Stimulated activated CD4-positive, alpha-beta T cell treated with anti-CD3 and anti-CD28 coated beads, Interleukin-1b, Interleukin-23, amount 100 ng/mL, for 4 hours (primary cell): Measurements from ENCODE around the gene TAPBPL.
"Not testable (repeated sequence)": the region's sequence is repeated elsewhere in the genome, so short reads cannot be mapped to it uniquely, and the experiment has no call there.

Experiments used
- DNase-seq, 2 donors: peaks; one replicate each; pipeline ENCODE4 v3.0.0-alpha.2; 2020; ENCODE audit warnings: low read depth in 2 of 2

Gene TAPBPL

DNA sequence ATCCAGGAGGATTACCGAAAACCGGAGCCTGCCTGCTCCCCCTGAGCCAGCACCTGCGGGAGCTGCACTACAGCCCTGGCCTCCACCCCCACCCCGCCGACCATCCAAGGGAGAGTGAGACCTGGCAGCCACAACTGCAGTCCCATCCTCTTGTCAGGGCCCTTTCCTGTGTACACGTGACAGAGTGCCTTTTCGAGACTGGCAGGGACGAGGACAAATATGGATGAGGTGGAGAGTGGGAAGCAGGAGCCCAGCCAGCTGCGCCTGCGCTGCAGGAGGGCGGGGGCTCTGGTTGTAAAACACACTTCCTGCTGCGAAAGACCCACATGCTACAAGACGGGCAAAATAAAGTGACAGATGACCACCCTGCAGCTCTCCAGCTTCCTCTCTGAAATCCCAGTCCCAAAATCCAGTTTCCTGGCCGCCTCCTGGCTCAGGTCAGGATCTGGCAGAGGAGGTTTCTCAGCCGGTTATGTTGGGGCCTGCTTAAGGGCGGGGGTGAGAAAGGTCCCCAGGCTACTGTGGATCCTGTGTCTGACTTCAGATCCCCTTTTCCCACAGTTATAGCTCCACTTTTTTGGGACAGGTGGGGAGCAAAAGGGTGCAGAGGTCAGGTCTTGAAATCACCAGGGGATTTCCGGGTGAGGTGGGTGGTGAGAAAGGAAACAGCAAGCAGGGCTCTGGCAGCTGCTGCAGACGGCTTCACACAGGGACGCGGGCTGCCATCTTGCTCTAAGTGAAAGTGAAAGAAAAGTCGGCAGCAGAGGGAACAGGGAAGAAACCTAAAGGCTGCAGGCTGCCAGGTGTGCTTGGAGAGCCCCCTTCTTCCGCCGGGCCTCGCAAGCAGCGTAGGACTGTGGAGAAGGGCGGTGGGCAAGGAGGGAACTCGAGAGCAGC is at the start of gene TAPBPL:
TAPBPL (plus strand) TSS at position 695 of the 897 bp plus-strand sequence. CDS start 207 bp downstream, outside the sequence.
- peak; percentile 62 to 68 for DNase-seq

DNA sequence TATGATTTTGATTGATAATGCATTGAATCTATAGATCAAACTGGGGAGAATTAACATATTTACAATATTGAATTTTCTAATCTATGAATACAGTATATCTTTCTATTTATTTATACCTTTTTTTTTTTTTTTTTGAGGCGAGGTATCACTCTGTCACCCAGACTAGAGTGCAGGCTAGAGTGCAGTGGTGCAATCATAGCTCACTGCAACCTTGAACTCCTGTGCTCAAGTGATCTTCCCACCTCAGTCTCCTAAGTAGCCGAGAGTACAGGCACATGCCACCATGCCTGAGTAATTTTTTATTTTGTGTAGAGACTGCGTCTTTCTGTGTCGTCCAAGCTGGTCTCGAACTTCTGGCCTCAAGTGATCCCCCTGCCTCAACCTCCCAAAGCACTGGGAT is 47.5 kb upstream of the TAPBPL start:
- no peak for DNase-seq

DNA sequence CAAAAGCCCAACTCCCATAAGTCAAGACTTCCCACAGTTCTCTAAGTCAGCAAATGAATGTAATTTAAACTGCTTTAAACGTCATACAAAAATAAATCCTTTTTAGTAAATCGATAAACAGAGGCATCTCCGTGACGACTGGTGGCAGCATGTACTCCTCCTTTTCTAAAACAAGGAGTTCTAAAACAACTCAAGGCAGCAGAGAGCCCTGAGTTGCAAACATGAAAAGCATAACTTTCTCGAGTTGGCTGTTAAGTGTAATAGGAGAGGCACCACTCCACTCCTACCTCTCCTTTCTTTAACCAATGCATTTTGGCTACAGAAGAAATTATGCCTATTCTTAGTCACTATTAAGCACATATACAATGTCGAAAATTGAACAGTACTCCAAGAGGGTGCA is 45.9 kb upstream of the TAPBPL start:
- DNase-seq, result no peak

- DNase-seq, result no peak
Measured at GRCh38 chr12:6407236-6407954, 44.4 kb upstream of the TAPBPL start.

GRCh38 chr12:6416596-6416995 is 35.2 kb upstream of the TAPBPL start:
- DNase-seq, result no peak

DNA sequence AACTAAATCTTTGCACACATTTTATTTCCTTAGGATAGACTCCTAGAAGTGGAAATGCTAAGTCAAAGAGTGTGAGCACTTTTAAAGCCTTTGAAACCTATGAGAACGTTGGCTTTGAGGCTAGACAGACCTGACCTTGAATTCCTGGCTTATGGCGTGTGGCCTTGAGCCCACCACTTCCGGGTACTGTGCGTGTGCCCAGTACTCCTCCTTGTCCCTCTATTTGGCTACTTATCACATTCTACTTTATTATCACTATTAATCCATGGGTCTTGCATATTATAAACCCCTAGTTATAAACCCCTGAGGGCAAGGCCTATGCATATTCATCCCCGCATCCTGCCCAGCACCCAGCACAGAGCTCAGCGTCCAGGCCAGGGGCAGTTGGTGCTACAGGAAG is 33.0 kb upstream of the TAPBPL start:
- DNase-seq, result no peak

DNA sequence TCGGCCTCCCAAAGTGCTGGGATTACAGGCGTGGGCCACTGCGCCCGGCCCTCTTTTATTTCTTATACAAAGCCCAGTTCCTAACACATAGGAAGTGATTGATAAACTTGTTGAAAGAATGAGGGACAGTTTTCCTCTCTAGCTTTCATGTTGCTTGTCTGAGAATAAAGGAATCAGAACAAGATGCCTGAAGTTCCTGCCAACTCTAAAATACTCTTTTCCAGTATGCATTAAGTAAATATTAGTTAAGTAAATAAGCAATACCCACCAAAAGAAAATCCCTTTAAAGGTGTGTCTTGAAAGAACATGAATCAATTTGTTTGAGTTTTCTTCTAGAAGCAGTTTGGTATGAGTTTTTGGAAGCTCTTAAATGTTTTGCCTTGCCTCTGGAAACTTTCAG is 31.5 kb upstream of the TAPBPL start:
- no peak for DNase-seq

DNA sequence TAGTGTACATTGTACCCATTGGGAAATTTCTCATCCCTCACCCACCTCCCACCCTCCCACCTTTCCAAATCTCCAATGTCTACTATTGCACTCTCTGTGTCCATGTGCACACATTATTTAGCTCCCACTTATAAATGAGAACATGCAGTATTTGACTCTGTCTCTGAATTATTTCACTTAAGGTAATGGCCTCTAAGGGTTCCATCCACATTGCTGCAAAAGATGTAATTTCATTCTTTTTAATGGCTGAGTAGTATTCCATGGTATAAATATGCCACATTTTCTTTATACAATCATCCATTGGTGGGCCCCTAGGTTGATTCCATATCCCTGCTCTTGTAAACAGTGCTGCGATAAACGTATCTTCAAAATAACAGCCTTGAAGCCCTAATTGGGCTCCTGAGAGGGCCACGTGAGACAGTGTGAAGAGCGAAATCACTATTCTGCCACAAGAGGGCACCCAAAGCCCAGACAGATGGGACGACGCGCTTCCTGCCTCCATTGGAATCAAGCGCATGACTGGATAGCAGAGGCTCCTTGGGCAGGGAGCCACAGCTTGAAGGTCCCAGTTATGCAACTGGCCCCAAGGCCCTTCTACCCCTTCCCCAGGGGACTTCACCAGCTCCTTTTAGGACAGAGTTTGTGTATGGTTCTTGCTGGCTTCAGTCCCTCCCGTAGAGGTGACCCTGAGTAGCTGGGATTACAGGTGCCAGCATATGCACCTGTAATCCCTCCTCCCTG is 28.4 kb upstream of the TAPBPL start:
- DNase-seq, result peak in 1 of 2 donors; percentile 68

- no peak for DNase-seq
Measured at GRCh38 chr12:6424008-6424347, 27.9 kb upstream of the TAPBPL start.

GRCh38 chr12:6424866-6425265 is 27.0 kb upstream of the TAPBPL start:
- DNase-seq, result no peak

DNA sequence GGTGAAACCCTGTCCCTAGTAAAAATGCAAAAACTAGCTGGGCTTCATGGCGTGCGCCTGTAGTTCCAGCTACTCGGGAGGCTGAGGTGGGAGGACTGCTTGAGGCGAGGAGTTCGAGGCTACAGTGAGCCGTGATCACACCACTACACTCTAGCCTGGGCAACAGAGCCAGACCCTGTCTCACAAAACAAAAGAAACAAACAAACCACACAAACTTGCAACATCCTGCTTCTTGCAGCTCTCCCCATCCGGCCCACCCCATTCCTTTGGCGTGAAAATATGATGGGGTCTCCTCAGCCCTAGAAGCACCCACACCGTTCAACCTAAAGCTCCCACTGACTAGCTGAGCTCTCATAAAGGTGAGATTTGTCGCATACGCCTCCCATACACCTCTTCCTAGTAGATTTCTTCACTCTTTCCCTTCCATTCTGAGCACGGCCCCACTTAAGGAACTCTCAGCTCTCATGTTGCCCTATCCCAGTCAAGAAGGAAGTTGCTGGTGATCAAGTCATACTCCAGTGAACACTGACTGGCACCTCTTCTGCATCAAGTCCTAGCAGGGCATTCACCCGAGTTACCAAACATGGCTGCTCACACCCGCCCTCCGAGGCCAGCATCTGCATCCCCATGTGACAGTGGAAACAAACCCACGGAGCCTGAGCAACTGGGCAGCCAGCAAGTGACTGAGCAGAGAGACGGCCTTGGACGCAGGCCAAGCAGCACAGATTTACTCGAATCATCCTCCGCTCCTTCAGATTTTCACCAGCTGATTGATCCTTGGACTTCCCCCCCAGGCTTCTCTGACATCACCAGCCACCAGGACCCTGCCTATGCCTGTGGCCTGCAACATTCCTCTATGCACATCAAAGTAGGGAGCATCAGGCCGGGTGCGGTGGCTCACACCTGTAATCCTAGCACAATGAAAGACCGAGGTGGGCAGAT is 26.0 kb upstream of the TAPBPL start:
- DNase-seq, result no peak

DNA sequence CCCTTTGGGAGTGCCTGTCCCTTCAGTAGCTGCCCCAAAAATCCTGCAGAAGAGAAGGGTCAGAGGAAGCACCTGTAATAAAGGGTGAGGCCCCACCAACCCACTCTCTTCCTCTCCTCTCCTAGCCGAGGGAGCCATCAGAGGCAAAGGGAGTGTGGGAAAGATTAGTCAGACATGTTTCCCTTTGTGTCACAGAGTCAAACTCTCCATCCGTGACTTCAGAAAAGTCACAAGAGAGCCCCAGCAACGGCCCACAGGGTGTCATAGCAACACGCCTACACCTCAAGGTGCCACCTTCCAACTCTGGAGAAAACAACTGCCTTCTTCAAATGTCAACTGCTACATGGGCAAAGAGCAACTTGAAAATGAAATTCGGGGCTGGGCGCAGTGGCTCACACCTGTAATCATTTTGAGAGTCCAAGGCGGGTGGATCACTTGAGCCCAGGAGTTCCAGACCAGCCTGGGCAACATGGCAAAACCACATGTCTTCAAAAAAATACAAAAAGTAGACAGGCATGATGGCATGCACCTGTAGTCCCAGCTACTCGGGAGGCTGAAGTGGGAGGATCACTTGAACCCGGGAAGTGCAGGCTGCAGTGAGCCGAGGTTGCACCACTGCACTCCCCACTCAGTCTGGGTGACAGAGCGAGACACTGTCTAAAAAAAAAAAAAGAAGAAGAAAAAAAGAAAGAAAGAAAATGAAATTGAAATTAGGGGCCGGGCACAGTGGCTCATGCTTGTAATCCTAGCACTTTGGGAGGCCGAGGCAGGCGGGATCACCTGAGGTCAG is 24.8 kb upstream of the TAPBPL start:
- peak; percentile 82 to 92 for DNase-seq

GRCh38 chr12:6427796-6428195 is 24.0 kb upstream of the TAPBPL start:
- not testable (repeated sequence) for DNase-seq

DNA sequence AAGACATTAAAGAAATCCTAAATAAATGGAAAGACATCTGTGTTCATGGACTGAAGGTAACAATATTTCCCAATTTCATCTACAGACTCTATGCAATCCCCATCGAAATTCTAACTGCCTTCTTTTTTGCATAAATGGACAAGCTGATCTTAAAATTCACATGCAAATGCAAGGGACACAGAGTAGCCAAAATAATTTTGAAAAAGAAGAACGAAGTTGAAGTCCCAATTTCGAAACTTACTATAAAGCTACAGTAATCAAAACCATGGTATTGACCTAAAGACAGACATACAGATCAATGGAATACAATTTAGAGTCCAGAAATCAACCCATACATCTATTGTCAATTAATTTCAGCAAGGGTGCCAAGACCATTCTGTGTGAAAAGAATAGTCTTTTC is 23.5 kb upstream of the TAPBPL start:
- DNase-seq, result no peak

DNA sequence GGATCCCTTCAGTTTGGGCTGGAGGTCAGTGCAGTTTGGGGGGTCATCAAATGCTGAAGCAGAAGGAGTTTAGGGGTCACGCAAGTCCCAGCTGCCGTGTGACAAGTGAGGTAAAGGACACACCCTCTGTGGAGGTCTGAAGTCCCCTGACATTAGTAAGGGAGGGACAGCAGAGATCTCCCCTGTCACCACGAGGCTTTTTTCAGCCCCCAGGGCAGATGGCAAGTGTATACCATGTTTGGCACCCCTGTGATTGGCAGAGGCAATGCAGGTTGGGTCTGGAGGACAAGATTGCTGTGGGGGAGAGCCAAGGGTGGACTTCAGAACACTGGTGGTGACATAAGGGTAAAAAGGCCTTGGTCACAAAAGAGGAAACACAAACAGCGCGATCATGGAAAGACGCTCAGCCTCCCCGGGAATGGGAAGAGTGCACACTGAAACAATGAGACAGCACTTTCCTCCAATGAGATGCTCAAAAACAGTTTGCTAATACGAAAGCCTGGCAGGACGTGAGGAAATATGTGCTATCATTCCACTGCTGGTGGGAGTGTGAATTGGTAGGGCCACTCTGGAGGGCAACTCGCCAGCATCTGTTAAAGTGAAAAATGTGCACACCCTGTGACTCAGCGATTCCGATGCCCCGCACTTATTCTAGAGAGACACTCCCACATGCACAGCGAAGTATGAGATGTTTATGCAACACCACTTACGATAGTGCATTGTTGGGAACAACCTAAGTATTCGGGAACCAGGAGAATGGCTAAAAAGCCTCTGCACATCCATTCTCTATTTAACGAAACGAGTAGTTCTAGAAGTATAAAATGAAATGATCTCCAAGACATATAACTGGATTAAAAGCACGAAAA is 21.5 kb upstream of the TAPBPL start:
- peak; percentile 48 to 49 for DNase-seq

GRCh38 chr12:6432991-6433390 is 18.9 kb upstream of the TAPBPL start:
- no peak for DNase-seq

GRCh38 chr12:6434205-6435140 is 17.4 kb upstream of the TAPBPL start:
- DNase-seq, result no peak

DNA sequence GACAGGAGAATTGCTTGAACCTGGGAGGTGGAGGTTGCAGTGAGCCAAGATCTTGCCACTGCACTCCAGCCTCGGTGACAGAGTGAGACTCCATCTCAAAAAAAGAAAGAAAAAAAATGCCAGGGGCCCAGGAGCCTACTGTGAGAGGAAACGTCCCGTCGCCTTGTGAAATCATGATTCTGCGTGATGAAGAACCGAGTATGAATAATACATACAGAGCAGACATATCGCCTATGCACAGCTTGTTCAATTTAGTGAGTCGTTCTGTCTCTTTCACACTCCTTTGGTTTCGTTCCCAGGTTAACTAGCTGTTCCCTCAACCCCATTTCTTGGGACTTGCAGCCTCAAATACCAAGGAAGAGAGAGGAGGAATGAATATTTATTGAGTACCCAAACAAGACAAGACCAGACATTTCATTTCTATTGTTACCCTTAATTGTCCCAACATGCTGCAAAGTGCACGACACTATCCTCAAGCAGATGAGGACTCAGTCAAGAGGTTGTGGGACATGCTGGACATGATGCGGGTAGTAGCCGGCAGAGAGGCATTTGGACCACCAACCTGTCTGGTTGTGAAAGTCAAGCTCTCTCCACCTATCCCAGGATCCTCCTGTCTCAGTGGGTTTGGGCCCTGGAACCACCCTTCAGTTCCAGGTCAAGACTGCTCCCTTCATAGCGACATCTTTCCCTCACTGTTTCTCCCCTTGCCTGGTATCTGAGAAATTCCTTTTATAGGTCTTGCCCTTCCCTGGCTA is 15.7 kb upstream of the TAPBPL start:
- no peak for DNase-seq
